HEK293 (cell line): ENCODE results near the gene CAMK2B.
A peak's percentile ranks its signal among the peaks of the same experiment; 100 is the strongest.

Experiments used
- ATF2 ChIP-seq: fragments of 450-650 bp; formaldehyde crosslinking; IDR thresholded peaks from 2 replicates; pipeline ENCODE4 v1.5.1; 2016; ENCODE audit warnings: missing biosample characterization, missing genetic modification characterization, low read depth
- GLI4 ChIP-seq: fragments of 450-650 bp; formaldehyde crosslinking; IDR thresholded peaks from 2 replicates; pipeline ENCODE4 v1.5.1; 2016; ENCODE audit warnings: missing biosample characterization, missing genetic modification characterization
- ZBTB49 ChIP-seq: fragments of 450-650 bp; formaldehyde crosslinking; IDR thresholded peaks from 2 replicates; pipeline ENCODE4 v1.5.1; 2016; ENCODE audit warnings: missing biosample characterization, missing genetic modification characterization, low read depth
- ZFP69B ChIP-seq: fragments of 450-650 bp; formaldehyde crosslinking; IDR thresholded peaks from 2 replicates; pipeline ENCODE4 v1.5.1; 2016; ENCODE audit warnings: missing biosample characterization, missing genetic modification characterization
- ZNF302 ChIP-seq: fragments of 450-650 bp; formaldehyde crosslinking; IDR thresholded peaks from 2 replicates; pipeline ENCODE4 v1.5.1; 2016; ENCODE audit warnings: missing biosample characterization, missing genetic modification characterization, low read depth
- TF ChIP-seq, protein P1 (sequence below): fragments of 450-650 bp; formaldehyde crosslinking; IDR thresholded peaks from 2 replicates; pipeline ENCODE4 v1.5.1; 2016; ENCODE audit warnings: missing biosample characterization, missing genetic modification characterization

DNA sequence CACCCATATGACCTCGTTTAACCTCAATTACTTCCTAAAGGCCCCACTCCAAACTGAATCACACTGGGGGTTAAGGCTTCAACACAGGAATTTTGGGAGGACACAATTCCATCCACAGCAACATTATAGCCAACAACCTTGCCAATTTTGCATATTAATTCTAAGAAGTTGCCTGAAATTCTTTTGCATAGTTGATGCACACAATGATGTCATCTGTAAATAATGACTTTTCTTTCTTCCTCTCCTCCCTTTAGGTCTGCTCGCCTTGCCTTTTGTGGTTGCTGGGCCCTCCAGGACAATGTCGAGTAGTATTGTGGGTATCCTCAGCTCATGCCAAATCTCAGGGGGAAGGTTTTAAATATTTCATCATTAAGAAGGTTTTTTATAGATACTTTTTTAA lies 16.0 kb upstream of the CAMK2B start:
- TF ChIP-seq, protein P1, sequence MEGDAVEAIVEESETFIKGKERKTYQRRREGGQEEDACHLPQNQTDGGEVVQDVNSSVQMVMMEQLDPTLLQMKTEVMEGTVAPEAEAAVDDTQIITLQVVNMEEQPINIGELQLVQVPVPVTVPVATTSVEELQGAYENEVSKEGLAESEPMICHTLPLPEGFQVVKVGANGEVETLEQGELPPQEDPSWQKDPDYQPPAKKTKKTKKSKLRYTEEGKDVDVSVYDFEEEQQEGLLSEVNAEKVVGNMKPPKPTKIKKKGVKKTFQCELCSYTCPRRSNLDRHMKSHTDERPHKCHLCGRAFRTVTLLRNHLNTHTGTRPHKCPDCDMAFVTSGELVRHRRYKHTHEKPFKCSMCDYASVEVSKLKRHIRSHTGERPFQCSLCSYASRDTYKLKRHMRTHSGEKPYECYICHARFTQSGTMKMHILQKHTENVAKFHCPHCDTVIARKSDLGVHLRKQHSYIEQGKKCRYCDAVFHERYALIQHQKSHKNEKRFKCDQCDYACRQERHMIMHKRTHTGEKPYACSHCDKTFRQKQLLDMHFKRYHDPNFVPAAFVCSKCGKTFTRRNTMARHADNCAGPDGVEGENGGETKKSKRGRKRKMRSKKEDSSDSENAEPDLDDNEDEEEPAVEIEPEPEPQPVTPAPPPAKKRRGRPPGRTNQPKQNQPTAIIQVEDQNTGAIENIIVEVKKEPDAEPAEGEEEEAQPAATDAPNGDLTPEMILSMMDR: no peak
- peak; percentile 49; the same call in 1 of the 2 replicates for TF ChIP-seq ATF2
- no peak for TF ChIP-seq ZFP69B (tag by site-specific recombination)
- no peak for TF ChIP-seq GLI4 (tag by site-specific recombination)
- no peak for TF ChIP-seq ZBTB49 (tag by site-specific recombination)
- no peak for TF ChIP-seq ZNF302 (tag by site-specific recombination)
